ENCODE data around the gene TRIM66.

TRIM66 gene

GRCh38 chr11:8656291-8656690 lies 26.2 kb downstream of the TRIM66 start:
- no peak for DNase-seq (ENCODE audit: low read depth)

GRCh38 chr11:8654503-8654902 lies 28.0 kb downstream of the TRIM66 start:
- no peak for DNase-seq (ENCODE audit: low read depth)

GRCh38 chr11:8652140-8652539 lies 30.3 kb downstream of the TRIM66 start:
- no peak for DNase-seq (ENCODE audit: low read depth)

- no peak for DNase-seq (ENCODE audit: low read depth)
Observed at GRCh38 chr11:8650401-8650990, 32.0 kb downstream of the TRIM66 start.

- DNase-seq (ENCODE audit: low read depth), result no peak
Observed at GRCh38 chr11:8649361-8649760, 33.1 kb downstream of the TRIM66 start.

- no peak for DNase-seq (ENCODE audit: low read depth)
Observed at GRCh38 chr11:8646873-8647272, 35.6 kb downstream of the TRIM66 start.

- no peak for DNase-seq (ENCODE audit: low read depth)
Observed at GRCh38 chr11:8642196-8642841, 40.1 kb downstream of the TRIM66 start.

GRCh38 chr11:8641332-8641731 lies 41.1 kb downstream of the TRIM66 start:
- DNase-seq (ENCODE audit: low read depth), result no peak

GRCh38 chr11:8640267-8640906 lies 42.1 kb downstream of the TRIM66 start:
- DNase-seq (ENCODE audit: low read depth), result no peak

GRCh38 chr11:8639655-8640054 lies 42.8 kb downstream of the TRIM66 start:
- DNase-seq (ENCODE audit: low read depth), result no peak

GRCh38 chr11:8638300-8638699 lies 44.2 kb downstream of the TRIM66 start:
- no peak for DNase-seq (ENCODE audit: low read depth)

- DNase-seq (ENCODE audit: low read depth), result no peak
Observed at GRCh38 chr11:8636127-8636526, 46.3 kb downstream of the TRIM66 start.

GRCh38 chr11:8634498-8634897 lies 48.0 kb downstream of the TRIM66 start:
- DNase-seq (ENCODE audit: low read depth), result no peak

GRCh38 chr11:8631395-8632118 lies 50.9 kb downstream of the TRIM66 start:
- no peak for DNase-seq (ENCODE audit: low read depth)

- no peak for DNase-seq (ENCODE audit: low read depth)
Observed at GRCh38 chr11:8624698-8625097, 57.8 kb downstream of the TRIM66 start.

GRCh38 chr11:8621147-8621546 lies 61.3 kb downstream of the TRIM66 start:
- DNase-seq (ENCODE audit: low read depth), result no peak

GRCh38 chr11:8617063-8617462 lies 65.4 kb downstream of the TRIM66 start:
- DNase-seq (ENCODE audit: low read depth), result no peak

- no peak for DNase-seq (ENCODE audit: low read depth)
Observed at GRCh38 chr11:8615291-8616032, 67.0 kb downstream of the TRIM66 start.

- DNase-seq (ENCODE audit: low read depth), result no peak
Observed at GRCh38 chr11:8614497-8614896, 68.0 kb downstream of the TRIM66 start.

- no peak for DNase-seq (ENCODE audit: low read depth)
Observed at GRCh38 chr11:8613036-8613435, 69.4 kb downstream of the TRIM66 start.

- no peak for DNase-seq (ENCODE audit: low read depth)
Observed at GRCh38 chr11:8612522-8612921, 69.9 kb downstream of the TRIM66 start.

GRCh38 chr11:8610532-8611116 lies 71.8 kb downstream of the TRIM66 start:
- peak; percentile 2 for DNase-seq (ENCODE audit: low read depth)
